Measurements from ENCODE around the gene OLFM1. TPM values are rescaled to one million over a fixed set of nuclear protein-coding genes. Genes with fewer than 3 reads are reported as not detected.

Gene OLFM1
- total and polyA plus RNA-seq, 9 of the 15 experiments (the other 6 are each of a cell fraction or from before 2014, with no cell fraction given), result not detected

- H3K27ac ChIP-seq (ENCODE audit: extremely low read depth, low read depth, low read length), result no peak overlapping the region
- ChIA-PET CTCF (ENCODE audit: low intra/inter-chr PET ratio) (no interaction called here), POLR2A (no interaction called here)
- intact Hi-C loops (cut with micrococcal nuclease), result no loop called here
- H4K20me1 ChIP-seq (replicated peaks; ENCODE audit: control insufficient read depth, insufficient read depth, low read length), result no peaks in the 10 kb centered on the region
- in situ Hi-C loops (cut with MboI), result no loop called here
- H3K9me1 ChIP-seq (ENCODE audit: control insufficient read depth, insufficient read depth, low read length), result no peaks in the 10 kb centered on the region
- DNase-seq (ENCODE audit: extremely low read depth in 1 of 4, low spot score in 3 of 4) (no peak), FAIRE-seq (no peak), ATAC-seq (no peak)
- H3K4me1 ChIP-seq (replicated peaks in 1 of 2; ENCODE audit: control insufficient read depth in 2 of 2, insufficient read depth in 2 of 2, low read length in 2 of 2), result no peaks in the 10 kb centered on the region
- no peaks in the 10 kb centered on the region for H3K9me3 ChIP-seq (replicated peaks; ENCODE audit: control insufficient read depth, insufficient read depth, low read depth, low read length)
- no peak overlapping the region for H2AFZ ChIP-seq (ENCODE audit: low read depth, low read length)
- peaks cover 15 to 83% of the 10 kb centered on the region in 2 experiments; a peak in 4 of 5 replicates for H3K27me3 ChIP-seq (ENCODE audit: control insufficient read depth in 2 of 2, insufficient read depth in 2 of 2, low read length in 2 of 2)
- no peaks in the 10 kb centered on the region for H3K36me3 ChIP-seq (ENCODE audit: control insufficient read depth, insufficient read depth, low read length)
- no peak overlapping the region for H3K4me3 ChIP-seq
- no peaks in the 10 kb centered on the region for H3K79me2 ChIP-seq (ENCODE audit: control insufficient read depth, insufficient read depth, low read length)
- WGBS (ENCODE audit: insufficient coverage, low coverage, missing lambda C conversion rate), result 0% methylated on average over 26 of the region's 28 CpGs
- H3K9ac ChIP-seq (ENCODE audit: insufficient read depth in 1 of 2, low read depth in 2 of 2, low read length in 2 of 2), result no peak overlapping the region
- H3K4me2 ChIP-seq (ENCODE audit: insufficient read depth, low read length), result no peak overlapping the region
- no TSS peak for BruUV-seq (replicated peaks)
- no peak for TF ChIP-seq ZNF143 (CRISPR knock-in tag; IDR thresholded peaks at IDR 0.05)
- TF ChIP-seq CHD7 (IDR thresholded peaks at IDR 0.05; ENCODE audit: low read depth, low read length), result no peak
- no peak for TF ChIP-seq SETDB1 (IDR thresholded peaks at IDR 0.05; ENCODE audit: low read length)
- no peak for TF ChIP-seq SIN3B (IDR thresholded peaks at IDR 0.05; ENCODE audit: low read depth)
- no peak for TF ChIP-seq NCOA4 (IDR thresholded peaks at IDR 0.05; ENCODE audit: partially characterized antibody)
- TF ChIP-seq ATF7 (IDR thresholded peaks at IDR 0.05), result no peak
- TF ChIP-seq NR3C1 (CRISPR knock-in tag; IDR thresholded peaks at IDR 0.05), result no peak
- TF ChIP-seq ZNF212 (CRISPR knock-in tag; IDR thresholded peaks at IDR 0.05), result no peak
- TF ChIP-seq ATF1 (CRISPR knock-in tag; IDR thresholded peaks at IDR 0.05), result no peak
- TF ChIP-seq ATF1 (tag; IDR thresholded peaks at IDR 0.05), result no peak
- no peak for TF ChIP-seq SREBF1 (IDR thresholded peaks at IDR 0.05; ENCODE audit: borderline replicate concordance, low read depth, low read length)
Observed at GRCh38 chr9:135103931-135104639, 16.6 kb downstream of the OLFM1 start.

All from K562 (cell line).